T-helper 2 cell (primary cell): Measurements from ENCODE around the gene ACSM6.
A peak's percentile ranks its signal among the peaks of the same experiment; 100 is the strongest.
"Not testable (repeated sequence)": the region's sequence is repeated elsewhere in the genome, so short reads cannot be mapped to it uniquely, and the experiment has no call there.

Source experiments
- DNase-seq, 5 experiments: peaks; one replicate each; pipeline versions ENCODE4 v3.0.0 to v3.0.0-alpha.2; 2012 to 2022

ACSM6 gene

GRCh38 chr10:95220539-95220938 lies 26.5 kb downstream of the ACSM6 start:
- no peak for DNase-seq

- no peak for DNase-seq
These were observed 27.1 kb downstream of the ACSM6 start for GRCh38 chr10:95221124-95221523.

- no peak for DNase-seq
These were observed 31.1 kb downstream of the ACSM6 start for GRCh38 chr10:95225136-95225535.

- not testable (repeated sequence) for DNase-seq
These were observed 35.1 kb downstream of the ACSM6 start for GRCh38 chr10:95228934-95229723.

- no peak for DNase-seq
These were observed 35.9 kb downstream of the ACSM6 start for GRCh38 chr10:95229724-95230627.

GRCh38 chr10:95230677-95231586 lies 36.9 kb downstream of the ACSM6 start:
- DNase-seq, result peak in 3 of 5 experiments; percentile 8 to 57 (median 10)

- DNase-seq, result no peak
These were observed 39.5 kb downstream of the ACSM6 start for GRCh38 chr10:95233377-95234034.

GRCh38 chr10:95234951-95235350 lies 40.9 kb downstream of the ACSM6 start:
- no peak for DNase-seq

GRCh38 chr10:95235676-95236067 lies 41.6 kb downstream of the ACSM6 start:
- no peak for DNase-seq

GRCh38 chr10:95236068-95236903 lies 42.2 kb downstream of the ACSM6 start:
- peak in 1 of 5 experiments; percentile 83 for DNase-seq

- DNase-seq, result peak in 1 of 5 experiments; percentile 80
These were observed 43.5 kb downstream of the ACSM6 start for GRCh38 chr10:95237376-95238170.

- not testable (repeated sequence) for DNase-seq
These were observed 46.1 kb downstream of the ACSM6 start for GRCh38 chr10:95240096-95240495.

- DNase-seq, result no peak
These were observed 46.8 kb downstream of the ACSM6 start for GRCh38 chr10:95240811-95241210.

- DNase-seq, result no peak
These were observed 47.5 kb downstream of the ACSM6 start for GRCh38 chr10:95241533-95241932.

GRCh38 chr10:95242581-95243317 lies 48.7 kb downstream of the ACSM6 start:
- DNase-seq, result peak in 1 of 5 experiments; percentile 57

- no peak for DNase-seq
These were observed 49.2 kb downstream of the ACSM6 start for GRCh38 chr10:95243318-95243617.

GRCh38 chr10:95244152-95244551 lies 50.1 kb downstream of the ACSM6 start:
- DNase-seq, result no peak

GRCh38 chr10:95245425-95246055 lies 51.5 kb downstream of the ACSM6 start:
- peak in 1 of 5 experiments; percentile 70 for DNase-seq

- DNase-seq, result peak in 4 of 5 experiments; percentile 2 to 58 (median 22)
These were observed 52.6 kb downstream of the ACSM6 start for GRCh38 chr10:95246582-95247051.
